Stimulated activated CD8-positive, alpha-beta memory T cell treated with anti-CD3 and anti-CD28 coated beads, Interleukin-4, amount 100 ng/mL, for 1 hour (primary cell): ENCODE data around the gene HNRNPLL.

Experiments
- DNase-seq, 2 donors: peaks; one replicate each; pipeline ENCODE4 v3.0.0-alpha.2; 2020; ENCODE audit warnings: low read depth in 2 of 2, low spot score in 1 of 2

HNRNPLL gene

DNA sequence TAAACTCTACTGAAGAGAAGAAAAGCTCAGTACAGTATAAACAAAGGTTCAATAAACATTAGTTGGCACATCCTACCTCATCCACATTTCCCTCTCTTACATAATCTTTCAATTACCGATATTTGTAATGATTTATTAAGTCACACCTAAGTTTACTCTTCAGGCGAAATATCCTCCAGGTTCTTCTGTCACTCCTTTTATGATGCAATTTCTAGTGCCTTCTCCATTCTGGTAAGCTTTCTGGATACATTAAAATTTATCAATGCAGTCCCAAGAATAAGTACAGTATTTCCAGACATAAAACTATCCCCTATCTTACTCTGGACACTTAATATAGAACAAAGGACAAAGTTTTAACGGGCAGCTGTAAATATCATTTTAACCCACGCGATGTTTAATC, 5.6 kb downstream of the HNRNPLL start:
- no peak for DNase-seq

DNA sequence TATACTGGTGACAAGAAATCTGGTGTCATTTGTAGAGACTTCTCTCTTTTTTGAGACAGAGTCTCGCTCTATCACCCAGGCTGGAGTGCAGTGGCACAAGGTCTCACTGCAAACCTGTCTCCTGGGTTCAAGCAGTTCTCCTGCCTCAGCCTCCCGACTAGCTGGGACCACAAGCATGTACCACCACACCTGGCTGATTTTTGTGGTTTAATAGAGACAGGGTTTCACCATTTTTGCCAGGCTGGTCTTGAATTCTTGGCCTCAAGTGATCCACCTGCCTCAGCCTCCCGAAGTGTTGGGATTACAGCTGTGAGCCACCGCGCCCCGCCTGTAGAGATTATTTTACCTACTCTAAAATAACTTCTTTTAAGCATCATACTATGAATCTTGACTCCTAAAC, 6.5 kb downstream of the HNRNPLL start:
- no peak for DNase-seq

DNA sequence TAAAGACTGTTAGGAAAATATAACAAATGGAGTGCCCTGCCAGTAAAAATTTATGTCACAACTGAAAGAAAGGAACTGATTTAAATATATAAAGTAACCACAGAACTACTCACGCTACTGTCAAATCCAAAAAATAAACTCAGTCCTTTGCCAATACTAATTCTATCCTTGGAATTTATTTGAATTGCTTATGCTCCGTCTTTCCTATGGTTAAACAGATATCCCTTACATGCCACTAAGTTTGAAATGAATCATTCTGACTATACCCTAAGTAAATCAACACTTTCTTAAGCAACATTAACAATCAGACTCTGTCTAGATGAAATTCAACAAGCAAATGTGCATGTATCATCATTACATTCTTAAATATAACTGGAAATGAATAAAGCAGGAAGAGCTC, 9.8 kb downstream of the HNRNPLL start:
- DNase-seq, result no peak

DNA sequence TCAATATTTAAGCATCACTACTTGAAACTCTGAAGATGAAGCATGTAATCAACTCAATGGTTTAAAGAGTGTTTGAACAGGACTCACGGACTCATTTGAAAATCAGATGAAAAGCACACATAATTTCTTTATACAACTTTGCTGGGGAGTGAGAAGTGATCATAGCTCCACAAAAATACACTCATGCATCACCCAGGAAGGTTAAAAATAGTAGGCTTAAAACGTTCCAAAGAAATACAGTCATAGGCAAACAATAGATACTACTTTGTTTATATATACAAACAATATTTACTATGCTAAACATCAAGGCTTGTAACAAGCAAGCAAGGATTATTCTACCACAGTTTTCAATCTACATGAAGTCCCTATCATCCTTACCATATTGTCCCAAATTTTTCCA, 11.6 kb downstream of the HNRNPLL start:
- DNase-seq, result no peak

DNA sequence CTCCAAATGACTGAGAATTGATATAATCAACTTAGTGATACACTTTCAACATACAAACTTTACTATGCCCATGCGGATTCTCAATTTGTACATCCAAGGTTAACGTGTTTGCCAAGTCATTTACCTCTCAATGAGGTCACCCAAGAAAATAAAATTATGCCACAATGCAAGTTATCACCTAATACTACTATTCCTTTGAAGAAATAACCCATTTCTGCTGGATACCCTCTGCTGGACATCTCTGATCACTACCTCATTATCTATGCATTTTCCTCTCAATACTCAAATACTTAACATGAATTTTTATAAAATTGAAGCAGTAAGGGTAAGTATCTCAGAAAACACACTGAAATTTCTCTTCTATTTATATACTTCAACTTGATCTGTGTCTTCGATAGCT, 12.7 kb downstream of the HNRNPLL start:
- no peak for DNase-seq

DNA sequence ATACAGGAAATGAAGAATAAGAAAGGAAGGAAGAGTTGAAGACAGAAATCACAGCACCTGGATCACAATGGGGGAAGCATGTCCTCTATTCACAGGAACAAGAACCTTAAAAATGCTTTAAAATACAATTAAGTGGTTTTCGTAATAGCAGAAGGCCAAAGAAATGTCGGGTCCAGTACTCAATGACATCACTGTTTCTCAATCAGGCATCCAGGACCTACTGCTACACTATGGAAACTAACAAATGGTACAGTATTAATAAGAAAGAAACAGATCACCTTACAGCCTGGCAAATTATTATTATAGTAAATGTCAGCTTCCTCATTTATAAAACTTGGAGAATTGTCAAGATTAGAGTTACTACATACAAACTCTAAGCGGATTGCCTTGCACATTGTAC, 15.8 kb downstream of the HNRNPLL start:
- no peak for DNase-seq

DNA sequence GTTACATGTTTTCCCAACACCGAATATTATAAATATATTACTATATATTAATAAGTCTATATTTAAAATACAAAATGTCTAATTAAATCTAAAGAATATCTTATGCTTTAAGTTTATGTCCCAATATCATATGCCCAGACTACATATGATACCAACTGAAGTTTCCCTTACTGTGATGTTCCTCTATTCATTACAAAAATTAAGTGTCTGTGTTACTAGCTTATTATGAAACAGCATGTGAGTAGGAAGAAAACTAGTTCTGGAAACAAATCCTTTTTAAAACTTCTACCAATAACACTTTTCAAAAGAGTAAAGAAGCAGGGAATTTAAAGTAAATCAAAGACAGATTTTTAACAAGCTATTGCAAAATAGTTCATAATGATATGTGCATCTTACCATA, 17.8 kb downstream of the HNRNPLL start:
- DNase-seq, result no peak

DNA sequence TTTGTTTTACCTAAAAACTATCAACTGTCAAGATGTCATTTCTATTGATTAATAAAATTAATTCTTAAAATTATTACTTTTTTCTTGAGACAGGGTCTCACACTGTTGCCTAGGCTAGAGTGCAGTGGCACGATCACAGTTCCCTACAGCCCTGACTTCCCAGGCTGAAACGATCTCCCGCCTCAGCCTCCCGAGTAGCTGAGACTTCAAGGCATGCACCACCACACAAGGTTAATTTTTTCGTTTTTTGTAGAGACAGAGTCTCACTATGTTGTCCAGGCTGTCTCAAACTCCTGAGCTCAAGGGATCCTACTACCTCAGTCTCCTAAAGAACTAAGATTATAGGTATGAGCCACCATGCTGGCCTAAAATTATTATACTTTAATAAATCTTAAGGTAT, 18.7 kb downstream of the HNRNPLL start:
- DNase-seq, result no peak

DNA sequence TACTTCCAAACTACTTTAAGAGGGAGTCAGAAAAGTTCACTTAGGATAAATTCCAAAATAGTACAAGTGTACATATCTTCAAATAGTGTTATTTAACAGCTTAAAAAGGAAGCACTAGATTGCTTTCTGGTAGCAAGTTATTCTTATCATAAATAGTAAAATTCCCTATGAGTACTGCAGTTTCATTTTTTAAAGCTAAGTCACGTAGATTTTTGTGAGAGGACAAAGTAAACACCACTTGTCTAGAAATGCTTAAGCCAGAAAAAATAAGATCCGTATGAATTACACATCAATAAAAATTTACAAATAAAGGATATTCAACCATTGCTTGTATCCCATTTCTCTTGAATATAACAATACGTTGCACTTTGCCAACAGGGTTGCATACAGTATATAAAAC, 19.2 kb downstream of the HNRNPLL start:
- no peak for DNase-seq

DNA sequence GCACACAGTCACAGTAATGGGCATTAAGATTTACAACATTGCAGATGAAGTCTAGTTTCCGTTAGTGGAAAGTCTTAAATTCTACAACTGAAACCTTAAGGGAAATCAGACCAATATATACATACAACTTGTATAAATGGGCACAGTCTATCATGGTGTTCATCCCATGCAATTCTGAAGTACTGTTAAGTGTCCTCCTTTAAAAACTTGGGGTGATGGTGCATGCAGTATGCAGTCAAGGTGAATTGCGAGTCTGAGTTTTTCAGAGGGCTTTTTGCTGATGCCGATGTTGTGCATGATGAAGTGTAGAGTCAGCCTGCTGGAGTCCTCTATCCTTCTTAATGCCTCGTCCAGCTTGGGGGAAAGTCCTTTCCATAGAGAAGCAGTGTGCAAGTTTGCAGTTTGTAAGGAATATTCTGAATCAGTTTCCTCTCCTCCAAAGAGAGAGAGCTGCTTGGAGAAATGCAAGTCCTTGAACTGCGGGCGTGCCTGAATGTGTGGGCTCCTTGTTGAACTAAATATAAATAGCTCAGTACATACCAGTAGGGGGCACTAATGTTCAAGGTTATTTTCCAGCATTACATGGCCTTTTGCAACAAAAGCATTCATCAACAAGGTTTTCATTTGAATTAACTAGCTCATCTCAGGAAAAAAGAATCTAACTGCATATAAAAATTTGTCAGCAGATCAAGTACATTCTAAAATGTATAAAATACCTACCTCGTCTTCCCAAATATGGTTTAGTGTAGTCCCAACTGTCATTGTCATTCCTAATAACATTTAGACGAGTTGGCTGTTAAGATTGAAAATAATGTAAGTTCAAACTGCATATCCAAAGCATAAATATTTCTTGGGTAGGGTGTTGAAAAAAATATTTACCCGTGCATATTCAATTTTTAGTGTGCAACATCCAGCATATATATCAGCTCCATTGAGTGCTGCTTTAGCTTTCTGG, 21.3 kb downstream of the HNRNPLL start:
- DNase-seq, result no peak

DNA sequence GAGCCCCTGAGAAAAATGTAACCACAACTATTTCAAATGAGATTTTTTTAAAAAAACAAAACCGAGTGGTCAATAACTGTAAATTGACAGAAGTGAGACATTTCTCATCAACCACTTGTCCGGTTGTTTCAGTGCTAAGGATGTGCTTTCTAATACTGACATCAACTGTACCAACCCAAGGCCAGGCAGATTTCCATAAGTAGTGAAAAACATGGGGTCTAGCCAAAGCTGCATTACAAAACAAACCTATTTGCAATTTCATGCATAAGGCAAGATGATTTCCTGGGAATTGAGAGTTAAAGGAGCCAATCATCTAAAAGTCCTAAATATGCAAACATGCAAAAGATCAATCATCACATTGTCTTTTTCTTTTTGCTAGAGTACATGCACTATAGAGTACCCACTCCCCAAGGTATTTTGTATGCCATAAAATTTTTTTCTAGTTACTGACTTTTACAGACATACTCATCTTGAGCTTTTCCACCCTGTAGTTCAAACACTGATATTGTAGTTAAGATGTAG, 22.6 kb downstream of the HNRNPLL start:
- no peak for DNase-seq

DNA sequence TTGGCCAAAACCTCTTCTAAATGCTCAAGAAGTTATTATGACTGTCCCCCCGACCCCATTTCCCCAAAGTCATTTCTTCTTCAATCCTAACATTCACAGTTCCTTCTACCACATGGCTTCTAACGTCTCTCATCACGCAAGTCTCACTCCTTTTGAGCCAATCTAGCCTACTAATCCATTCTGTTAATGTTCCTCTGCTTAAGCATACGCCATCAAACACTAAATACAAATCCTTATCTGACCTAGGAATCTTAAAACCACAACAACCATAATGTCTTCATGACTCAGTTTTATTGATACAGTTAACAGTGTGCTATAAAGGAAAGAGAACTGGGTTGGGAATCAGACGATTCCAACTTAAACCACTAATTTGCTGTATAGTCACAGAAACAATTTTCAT, 23.9 kb downstream of the HNRNPLL start:
- no peak for DNase-seq

DNA sequence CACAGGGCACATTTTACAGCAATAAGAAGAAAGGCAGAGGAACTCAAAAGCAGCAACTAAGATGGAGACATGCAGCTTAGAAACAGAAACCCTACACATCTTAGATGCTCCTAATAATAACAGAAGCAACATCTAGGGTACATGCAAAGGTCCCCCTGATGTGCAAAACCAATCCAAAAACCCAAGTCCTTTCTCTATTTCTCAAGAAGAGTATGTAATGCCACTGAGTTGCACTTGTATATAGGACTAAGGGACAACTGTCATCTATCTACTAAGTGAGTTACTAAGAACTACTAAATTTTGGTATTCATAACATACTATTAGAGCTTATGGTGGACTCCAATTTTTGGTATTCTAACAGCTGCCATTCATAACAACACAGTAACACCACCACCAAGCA, 28.4 kb downstream of the HNRNPLL start:
- no peak for DNase-seq

DNA sequence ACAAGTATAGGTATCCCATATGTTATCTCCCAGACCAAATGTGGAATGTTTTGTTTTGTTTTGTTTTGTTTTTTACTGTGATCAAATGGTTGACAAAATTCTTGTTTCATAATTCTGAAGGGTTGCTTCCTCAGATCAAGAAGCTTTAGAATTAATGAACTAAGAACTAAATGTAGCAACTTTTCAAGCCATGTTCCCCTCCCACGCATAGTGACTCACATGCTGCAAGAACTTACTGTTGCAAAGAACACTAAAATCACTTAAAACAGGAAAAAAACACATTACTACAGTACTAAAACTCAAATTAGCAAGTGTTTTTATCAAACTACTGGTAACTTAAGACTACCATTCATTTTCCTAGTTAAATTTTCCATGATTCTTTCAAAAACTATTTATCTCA, 30.6 kb downstream of the HNRNPLL start:
- DNase-seq, result no peak

DNA sequence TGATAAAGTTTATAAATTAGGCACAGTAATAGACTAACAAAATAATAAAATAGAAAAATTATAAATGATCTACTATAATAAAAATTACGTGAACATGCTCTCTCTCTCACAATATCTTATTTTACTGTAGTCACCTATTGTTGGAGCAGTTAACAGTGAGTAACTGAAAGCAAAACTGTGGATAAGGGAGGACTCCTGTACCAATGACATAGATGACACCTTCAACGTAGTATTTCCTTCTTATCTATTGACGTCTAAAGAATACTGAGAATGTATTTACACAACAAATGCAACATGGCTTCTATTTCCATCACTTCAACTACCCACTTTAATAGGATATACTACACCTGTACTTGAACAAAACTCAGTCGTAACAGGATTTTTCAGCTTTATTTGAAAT, 31.5 kb downstream of the HNRNPLL start:
- no peak for DNase-seq

DNA sequence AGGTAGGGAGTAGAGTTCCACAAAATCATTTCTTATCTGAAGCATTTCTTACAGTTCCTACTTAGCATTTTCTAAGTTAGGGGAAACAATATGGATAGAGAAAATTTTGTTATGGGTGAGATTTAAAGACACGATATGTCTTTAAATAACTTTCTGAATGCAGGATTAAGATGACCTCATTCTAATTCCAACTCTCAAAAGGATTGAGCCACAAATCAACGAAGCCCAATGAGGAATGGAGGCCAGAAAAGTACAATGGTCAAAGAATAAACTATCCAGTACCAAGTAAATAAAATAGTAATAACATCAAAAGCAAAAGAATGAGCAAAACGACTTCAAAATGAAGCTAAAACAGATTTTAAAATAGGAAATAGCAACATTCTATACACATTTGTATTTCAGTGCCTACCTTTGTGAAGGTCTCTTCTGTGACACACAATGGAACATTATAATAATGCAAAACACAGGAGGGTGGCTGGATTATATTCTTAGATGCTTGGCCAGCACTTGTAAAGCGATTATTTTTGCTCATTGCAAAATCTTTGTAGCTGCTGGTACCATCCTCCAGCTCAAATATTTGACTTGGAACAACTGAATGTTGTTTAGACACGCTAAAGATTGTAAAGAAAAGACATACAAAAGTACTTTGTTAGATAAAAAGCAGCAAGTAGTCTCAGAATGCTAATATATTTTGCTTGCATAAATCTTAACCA, 33.8 kb downstream of the HNRNPLL start:
- no peak for DNase-seq

DNA sequence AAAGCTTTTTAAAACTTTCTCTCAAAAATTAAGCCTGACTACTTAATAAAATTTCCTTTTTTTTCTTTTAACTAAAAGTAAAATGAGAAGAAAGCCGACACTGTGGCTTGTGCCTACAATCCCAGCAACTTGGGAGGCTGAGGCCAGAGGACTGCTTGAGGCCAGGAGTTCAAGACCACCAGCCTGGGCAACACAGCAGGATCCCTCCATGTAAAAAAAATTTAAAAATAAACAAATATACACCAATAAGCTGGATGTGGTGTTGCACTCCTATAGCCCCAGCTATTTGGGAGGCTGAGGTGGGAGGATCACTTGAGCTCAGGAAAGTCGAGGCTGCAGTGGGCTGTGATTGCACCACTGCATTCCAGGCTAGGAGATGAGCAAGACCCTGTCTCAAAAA, 37.4 kb downstream of the HNRNPLL start:
- no peak for DNase-seq

DNA sequence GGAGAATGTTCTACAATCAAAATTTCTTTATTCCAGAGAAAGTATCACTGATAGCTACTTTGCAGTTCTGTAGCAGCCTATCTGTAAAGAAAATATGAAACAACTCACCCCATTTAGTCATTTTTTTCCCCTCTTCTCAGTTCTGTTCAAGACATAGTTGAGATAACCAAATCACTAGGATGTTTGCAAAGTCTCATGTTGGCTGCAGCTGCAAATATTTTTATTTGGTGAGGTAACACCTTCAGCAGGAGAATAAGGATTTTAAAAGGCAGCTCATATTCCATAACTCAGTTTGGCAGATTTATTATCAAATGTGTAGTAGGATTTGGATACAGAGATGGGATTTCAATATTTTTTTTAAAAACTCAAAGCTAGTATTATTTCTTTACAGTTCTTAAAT, 41.0 kb downstream of the HNRNPLL start:
- DNase-seq, result no peak

DNA sequence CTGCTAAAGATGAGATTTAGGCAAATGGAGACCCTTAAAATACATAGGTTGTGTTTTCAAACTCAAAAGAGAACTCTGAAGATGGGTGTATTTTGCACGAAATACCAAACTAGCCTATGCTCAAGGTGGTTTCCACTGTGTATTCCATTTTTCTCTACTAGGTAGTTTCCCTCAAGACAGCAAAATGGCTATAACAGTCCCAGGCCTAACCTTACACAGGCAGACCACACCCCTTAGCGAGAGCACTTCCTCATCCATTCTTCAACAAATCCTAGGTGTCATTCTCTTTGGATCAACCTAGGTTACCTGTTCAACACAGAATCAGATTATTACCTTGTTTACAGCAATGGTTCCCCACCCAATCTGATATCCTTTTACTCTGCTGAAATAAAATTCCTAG, 42.6 kb downstream of the HNRNPLL start:
- DNase-seq, result no peak

DNA sequence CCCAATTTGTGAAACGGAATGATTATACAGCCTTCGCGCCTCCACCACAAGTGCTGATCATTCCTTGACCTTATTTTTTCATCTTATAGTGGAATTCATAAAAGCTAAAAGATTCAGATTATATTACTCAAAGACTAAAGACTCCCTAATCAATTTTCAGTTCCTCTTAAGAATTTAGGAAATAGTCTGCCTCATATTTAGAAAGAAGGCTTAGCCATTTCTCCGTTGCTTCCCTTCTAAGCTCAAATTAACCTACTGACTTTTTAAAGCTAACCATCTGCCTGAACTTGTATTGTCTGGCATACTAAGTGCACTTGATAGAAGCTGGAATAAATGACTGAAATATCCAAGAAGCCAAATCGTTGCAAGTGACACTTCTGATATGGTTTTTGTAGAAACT, 44.7 kb downstream of the HNRNPLL start:
- no peak for DNase-seq

DNA sequence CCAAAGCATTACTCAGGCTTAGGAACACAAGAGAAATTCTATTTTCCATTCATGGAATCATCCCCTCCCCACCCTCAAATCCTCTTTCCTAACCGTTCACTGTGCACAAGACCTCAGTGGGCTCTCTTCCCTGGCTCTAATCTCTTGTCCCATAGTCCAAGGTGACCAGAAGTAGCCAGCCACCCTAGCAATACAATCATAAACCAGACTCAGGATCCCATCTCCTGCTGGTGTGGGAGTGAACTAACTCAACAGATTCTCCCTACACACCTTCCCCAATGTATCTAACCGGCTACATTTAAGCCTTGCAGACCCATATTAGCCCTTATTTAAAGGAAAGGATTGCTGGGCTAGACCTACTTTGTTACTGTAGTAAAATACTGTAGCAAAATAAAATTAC, 45.5 kb downstream of the HNRNPLL start:
- no peak for DNase-seq

DNA sequence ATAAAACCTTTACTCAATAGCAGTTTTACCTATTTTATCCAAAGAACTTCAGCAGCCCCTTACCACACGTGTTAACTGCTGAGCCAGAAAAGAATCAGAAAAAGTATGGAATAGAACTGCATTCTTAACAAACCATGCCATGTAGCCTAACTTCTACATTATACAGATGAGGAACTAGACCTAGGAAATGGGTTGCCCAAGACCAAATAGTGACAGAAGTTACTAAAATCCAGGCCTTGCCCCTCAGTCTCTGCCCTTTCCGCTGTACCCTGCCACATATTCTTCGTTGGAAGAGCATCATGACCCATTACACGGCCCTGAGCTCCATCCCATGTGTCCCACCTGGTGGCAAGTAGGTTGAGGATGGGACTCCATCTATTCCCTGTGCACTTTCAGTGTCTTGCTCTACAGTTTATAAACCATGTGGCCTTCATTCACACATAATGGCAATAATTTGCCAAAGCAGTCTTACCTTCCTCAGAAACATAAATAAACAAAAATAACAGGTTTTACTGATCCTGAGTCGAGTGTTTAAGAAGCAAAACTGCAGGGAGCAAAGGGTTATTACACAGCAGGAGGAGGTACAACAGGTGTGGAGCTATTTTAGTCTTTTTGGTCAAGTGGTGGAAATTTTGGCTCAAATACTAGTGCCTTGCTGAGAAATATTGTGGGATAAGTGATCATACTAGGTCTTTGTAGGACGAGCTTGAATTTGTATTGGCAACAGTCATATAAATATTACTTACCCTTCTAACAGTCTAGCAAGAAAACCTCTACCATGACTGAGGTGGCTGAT, 46.5 kb downstream of the HNRNPLL start:
- no peak for DNase-seq
